Activated CD4-positive, alpha-beta T cell treated with anti-CD3 and anti-CD28 coated beads, Interleukin-2, amount 50 U/mL, for 16 hours (primary cell): ENCODE results near the gene RHBDD3.
A peak's percentile ranks its signal among the peaks of the same experiment; 100 is the strongest.
"Not testable (repeated sequence)": the region's sequence is repeated elsewhere in the genome, so short reads cannot be mapped to it uniquely, and the experiment has no call there.

Experiments used
- DNase-seq: peaks from one replicate; pipeline ENCODE4 v3.0.0-alpha.2; 2020

Gene RHBDD3

GRCh38 chr22:29245626-29246385 lies 22.0 kb downstream of the RHBDD3 start:
- DNase-seq, result peak; percentile 73

GRCh38 chr22:29244785-29245625 lies 22.8 kb downstream of the RHBDD3 start:
- DNase-seq, result no peak

GRCh38 chr22:29243874-29244446 lies 23.8 kb downstream of the RHBDD3 start:
- DNase-seq, result no peak

GRCh38 chr22:29240481-29240880 lies 27.3 kb downstream of the RHBDD3 start:
- DNase-seq, result not testable (repeated sequence)

GRCh38 chr22:29233277-29233877 lies 34.4 kb downstream of the RHBDD3 start:
- DNase-seq, result no peak

- DNase-seq, result no peak
These were observed 35.5 kb downstream of the RHBDD3 start for GRCh38 chr22:29231971-29232959.

- DNase-seq, result no peak
These were observed 36.6 kb downstream of the RHBDD3 start for GRCh38 chr22:29230972-29231875.

GRCh38 chr22:29226351-29226981 lies 41.3 kb downstream of the RHBDD3 start:
- no peak for DNase-seq

GRCh38 chr22:29225422-29226090 lies 42.2 kb downstream of the RHBDD3 start:
- no peak for DNase-seq

- no peak for DNase-seq
These were observed 42.8 kb downstream of the RHBDD3 start for GRCh38 chr22:29224859-29225410.

- DNase-seq, result no peak
These were observed 43.5 kb downstream of the RHBDD3 start for GRCh38 chr22:29224121-29224858.

- no peak for DNase-seq
These were observed 47.7 kb downstream of the RHBDD3 start for GRCh38 chr22:29219881-29220670.

GRCh38 chr22:29219409-29219782 lies 48.4 kb downstream of the RHBDD3 start:
- DNase-seq, result not testable (repeated sequence)

GRCh38 chr22:29218758-29219408 lies 48.9 kb downstream of the RHBDD3 start:
- DNase-seq, result no peak

GRCh38 chr22:29217827-29218757 lies 49.7 kb downstream of the RHBDD3 start:
- no peak for DNase-seq
